GM20431 (cell line): Measurements from ENCODE around the gene IGSF21.
"Not testable (repeated sequence)": the region's sequence is repeated elsewhere in the genome, so short reads cannot be mapped to it uniquely, and the experiment has no call there.

Source experiments
- in situ Hi-C: fragments of 300-500 bp; cut with MseI, MboI; formaldehyde crosslinking; loops from one replicate; pipeline ENCODE4 v1.15.0; 2020; ENCODE audit warnings: low sequenced_read_pairs; ENCODE audit not compliant: unreplicated experiment

The IGSF21 gene

GRCh38 chr1:18341291-18342069, 233.9 kb downstream of the IGSF21 start:
- in situ Hi-C loops: no loop called here

DNA sequence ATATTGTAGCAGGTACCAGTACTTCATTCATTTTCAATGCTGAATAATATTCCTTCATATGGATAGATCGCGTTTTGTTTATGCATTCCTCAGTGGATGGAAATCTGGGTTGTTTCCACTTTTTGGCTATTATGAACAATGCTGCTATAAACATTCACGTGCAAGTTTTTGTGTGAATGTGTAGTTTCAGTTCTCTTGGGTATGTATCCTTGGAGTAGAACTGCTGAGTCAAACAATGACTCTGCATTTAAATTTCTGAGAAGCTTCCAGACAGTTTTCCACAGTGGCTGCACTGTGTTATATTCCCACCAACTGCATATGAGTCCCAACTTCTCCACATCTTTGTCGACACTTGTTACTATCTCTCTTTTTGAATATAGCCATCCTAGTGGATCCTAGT, 235.1 kb downstream of the IGSF21 start:
- in situ Hi-C loops: no loop called here

DNA sequence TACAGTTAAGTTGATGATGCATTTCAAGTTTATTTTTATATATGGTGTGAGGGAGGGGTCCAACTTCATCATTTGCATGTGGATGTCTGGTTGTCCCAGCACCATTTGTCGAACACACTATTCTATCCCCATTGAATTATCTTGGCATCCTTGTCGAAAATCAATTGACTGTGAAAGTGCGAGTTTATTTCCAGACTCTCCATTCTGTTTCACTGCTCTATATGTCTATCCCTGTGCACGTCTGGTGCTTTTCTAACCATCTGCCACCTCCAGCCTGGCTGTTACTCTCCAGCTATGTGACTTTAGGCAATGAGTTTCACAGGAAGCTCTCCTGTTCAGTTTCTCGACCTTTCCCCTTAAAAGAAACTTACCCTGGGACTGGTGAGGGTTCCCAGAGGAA, 236.0 kb downstream of the IGSF21 start:
- in situ Hi-C loops: no loop called here

- in situ Hi-C loops: no loop called here
Observed at GRCh38 chr1:18344755-18345154, 237.2 kb downstream of the IGSF21 start.

DNA sequence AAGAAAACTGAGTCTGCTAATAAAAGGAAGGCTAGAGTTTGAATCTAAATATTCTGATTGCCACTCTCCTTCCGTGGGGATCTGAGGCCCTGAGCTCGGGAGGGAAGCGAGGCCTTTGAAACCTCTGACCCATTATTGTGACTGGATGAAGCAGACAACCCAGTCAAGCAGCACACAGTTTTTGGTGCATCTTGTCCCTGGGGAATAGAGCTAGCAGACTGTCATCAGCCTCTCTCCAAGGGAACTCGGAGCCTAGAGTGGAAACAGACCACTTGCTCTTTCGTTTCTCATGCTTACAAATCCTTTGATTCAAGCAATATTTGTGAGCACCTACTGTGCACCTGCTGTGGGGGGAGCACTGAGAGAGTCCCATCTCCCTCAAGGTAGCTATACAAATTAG, 240.0 kb downstream of the IGSF21 start:
- in situ Hi-C loops: no loop called here

DNA sequence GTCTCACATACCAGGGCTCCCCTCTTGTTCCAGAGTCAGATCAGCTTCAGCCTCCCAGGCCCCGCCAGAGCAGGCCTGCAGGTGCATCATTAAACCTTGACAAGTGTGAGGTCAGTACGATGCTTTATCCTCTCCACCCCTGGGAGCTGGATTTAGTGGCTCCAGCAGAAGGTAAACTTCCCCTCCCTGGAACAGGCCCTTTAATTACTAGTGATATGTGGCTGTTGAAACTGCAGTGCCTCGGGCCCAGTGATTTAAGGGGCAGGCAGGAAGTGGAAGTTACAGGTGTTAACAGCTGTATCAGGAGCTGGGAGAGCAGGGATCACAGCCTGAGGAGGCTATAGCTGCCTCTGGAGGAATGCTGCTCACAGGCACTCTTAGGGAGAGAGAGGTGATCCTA, 240.8 kb downstream of the IGSF21 start:
- in situ Hi-C loops: no loop called here

DNA sequence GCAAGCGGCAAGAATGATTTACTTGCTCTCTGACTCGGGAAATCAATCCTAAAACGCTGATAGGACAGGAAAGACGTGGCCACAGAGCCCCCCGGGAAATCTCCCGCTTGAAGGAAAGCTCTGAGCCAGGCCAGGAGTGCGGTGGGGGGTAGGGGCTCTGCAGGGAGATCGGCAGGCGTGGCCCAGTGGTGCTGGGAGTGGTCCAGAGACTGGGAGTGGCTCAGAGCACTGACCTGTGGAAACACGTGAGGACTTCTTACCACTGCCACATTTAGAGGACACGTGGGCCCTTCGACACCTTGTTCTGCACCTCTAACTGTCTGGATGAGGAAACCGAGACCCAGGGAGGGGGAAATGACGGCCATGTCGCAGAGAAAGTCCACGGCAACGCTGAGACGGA, 243.1 kb downstream of the IGSF21 start:
- in situ Hi-C loops: no loop called here

GRCh38 chr1:18351735-18352134, 244.1 kb downstream of the IGSF21 start:
- in situ Hi-C loops: no loop called here

- in situ Hi-C loops: no loop called here
Observed at GRCh38 chr1:18352636-18353265, 245.2 kb downstream of the IGSF21 start.

DNA sequence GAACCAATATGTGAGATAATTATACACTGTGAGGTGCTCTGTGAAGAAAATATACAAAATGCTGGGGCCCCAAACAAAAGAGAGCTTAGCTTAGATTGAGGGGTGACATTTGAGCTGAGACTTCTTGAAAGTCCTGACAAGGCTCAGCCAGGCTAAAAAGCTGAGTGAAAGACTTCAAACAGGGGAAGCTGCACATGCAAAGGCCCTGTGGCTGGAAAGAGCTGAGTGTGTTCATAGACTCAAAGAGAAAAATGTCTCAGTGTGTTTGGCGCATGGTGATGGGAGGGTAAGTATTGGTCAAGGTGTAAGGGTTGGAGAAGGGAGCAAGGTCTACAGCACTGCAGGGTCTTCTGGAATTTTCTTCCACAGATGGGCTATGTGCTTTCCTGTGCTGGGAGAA, 245.9 kb downstream of the IGSF21 start:
- in situ Hi-C loops: no loop called here

DNA sequence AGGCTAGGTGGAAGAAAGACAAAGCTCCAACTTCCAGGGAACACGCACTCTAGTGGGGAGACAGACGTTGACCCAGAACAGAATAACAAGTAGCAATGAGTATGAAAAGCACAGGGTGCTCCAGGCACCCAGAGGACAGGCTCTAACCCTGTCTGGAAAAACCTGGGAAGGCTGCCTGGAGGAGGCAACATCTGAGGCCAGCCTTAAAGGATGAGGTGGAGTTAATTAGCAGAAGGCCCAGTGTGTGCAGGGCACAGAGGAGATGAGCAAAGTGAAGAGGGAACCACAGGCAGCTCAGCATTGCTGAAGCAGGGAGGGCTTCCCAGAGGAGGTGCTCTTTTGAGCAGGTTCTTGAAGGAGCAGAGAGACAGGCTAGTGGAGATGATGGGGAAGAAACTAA, 246.4 kb downstream of the IGSF21 start:
- in situ Hi-C loops: no loop called here

DNA sequence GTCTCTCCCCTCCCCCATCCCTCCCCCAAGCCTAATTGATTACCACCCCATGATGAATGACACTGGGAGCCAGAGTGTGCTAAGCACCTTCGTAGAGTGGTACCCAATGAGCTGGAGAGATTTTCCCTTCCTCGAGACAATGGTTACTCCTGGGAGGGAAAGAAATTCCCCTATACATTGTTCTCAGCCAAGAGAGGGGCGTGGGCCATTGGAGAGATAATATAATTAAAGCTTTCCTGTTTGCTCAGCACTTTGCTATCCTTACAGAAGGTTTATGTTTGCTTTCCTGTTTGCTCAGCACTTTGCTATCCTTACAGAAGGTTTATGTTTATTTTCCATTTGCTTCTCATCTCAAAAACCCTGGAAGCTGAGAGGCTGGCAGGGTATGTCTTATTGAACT, 247.0 kb downstream of the IGSF21 start:
- in situ Hi-C loops: no loop called here

- in situ Hi-C loops: no loop called here
Observed at GRCh38 chr1:18357622-18358230, 250.1 kb downstream of the IGSF21 start.

- in situ Hi-C loops: no loop called here
Observed at GRCh38 chr1:18358600-18358999, 251.0 kb downstream of the IGSF21 start.

- in situ Hi-C loops: no loop called here
Observed at GRCh38 chr1:18360251-18360650, 252.7 kb downstream of the IGSF21 start.

DNA sequence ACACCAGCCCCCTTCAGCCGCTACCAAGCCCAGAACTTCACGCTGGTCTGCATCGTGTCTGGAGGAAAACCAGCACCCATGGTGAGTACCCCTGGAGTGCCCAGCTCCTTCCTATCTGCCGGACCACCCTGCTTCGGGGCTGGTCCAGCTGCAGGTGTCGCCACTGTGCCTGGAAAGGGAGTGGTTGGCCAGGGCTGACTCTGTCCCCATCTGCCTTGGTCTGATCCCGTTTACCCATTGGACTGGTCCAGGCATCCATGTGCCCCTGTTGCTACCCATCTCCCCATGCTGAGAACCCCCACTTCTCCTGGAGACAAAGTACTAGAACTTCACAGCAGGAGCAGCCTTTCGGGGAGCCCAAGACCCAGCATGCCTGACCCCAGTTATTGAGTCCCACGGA, 254.6 kb downstream of the IGSF21 start:
- in situ Hi-C loops: no loop called here

DNA sequence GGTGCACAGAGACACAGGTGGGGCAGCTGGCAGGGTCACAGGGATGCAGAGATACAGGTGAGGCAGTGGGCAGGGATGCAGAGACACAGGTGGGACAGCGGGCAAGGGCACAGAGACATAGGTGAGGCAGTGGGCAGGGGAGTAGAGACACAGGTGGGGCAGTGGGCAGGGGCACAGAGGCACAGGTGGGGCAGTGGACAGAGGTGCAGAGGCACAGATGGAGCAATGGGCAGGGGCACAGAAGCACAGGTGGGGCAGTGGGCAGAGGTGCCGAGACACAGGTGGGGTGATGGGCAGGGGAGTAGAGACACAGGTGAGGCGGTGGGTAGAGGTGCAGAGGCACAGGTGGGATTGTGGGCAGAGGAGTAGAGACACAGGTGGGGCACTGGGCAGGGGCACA, 255.8 kb downstream of the IGSF21 start:
- in situ Hi-C loops: no loop called here

DNA sequence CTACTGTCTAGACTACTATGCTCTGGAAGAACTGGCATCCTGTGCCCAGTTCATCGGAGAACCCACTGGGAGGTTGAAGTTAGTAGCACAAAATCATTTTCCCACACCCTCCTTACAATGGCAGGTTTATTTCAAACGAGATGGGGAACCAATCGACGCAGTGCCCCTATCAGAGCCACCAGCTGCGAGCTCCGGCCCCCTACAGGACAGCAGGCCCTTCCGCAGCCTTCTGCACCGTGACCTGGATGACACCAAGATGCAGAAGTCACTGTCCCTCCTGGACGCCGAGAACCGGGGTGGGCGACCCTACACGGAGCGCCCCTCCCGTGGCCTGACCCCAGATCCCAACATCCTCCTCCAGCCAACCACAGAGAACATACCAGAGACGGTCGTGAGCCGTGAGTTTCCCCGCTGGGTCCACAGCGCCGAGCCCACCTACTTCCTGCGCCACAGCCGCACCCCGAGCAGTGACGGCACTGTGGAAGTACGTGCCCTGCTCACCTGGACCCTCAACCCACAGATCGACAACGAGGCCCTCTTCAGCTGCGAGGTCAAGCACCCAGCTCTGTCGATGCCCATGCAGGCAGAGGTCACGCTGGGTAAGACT, 257.6 kb downstream of the IGSF21 start:
- in situ Hi-C loops: no loop called here

DNA sequence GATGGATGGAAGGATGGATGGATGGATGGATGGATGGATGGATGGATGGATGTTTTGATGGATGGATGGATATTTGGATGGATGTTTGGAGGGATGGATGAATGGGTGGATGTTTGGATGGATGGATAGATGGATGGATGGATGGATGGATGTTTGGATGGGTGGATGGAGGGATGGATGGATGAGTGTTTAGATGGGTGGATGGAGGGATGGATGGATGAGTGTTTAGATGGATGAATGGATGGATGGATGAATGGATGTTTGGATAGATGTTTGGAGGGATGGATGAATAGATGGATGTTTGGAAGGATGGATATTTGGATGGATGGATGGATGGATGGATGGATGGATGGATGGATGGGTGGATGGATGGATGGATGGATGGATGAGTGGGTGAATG, 264.9 kb downstream of the IGSF21 start:
- in situ Hi-C loops: not testable (repeated sequence)

GRCh38 chr1:18373151-18373550, 265.6 kb downstream of the IGSF21 start:
- in situ Hi-C loops: no loop called here

GRCh38 chr1:18373882-18374493, 266.4 kb downstream of the IGSF21 start:
- in situ Hi-C loops: no loop called here
